Mesenchymal stem cell (in vitro differentiated cells and primary cell): Measurements from ENCODE around the gene CDK1.
A peak's percentile ranks its signal among the peaks of the same experiment; 100 is the strongest.

Source experiments
- DNase-seq: peaks from one replicate; pipeline ENCODE4 v3.0.0-alpha.2; 2013
- H2AFZ ChIP-seq: one replicate; pipeline ENCODE4 v1.6.1; 2013; ENCODE audit warnings: low read depth, mild to moderate bottlenecking, control low read depth, inconsistent platforms, low read length, moderate library complexity
- H2AK5ac ChIP-seq: 2 replicates; pipeline ENCODE4 v1.6.1; 2013; ENCODE audit warnings: low read length, moderate library complexity, mild to moderate bottlenecking, inconsistent platforms; ENCODE audit not compliant: severe bottlenecking
- H2BK120ac ChIP-seq: one replicate; pipeline ENCODE4 v1.6.1; 2013; ENCODE audit warnings: low read depth, mild to moderate bottlenecking, inconsistent platforms, low read length, moderate library complexity
- H2BK12ac ChIP-seq, 2 experiments: one replicate each; pipeline ENCODE4 v1.6.1; 2013; ENCODE audit warnings: inconsistent platforms in 2 of 2, low read length in 2 of 2, mild to moderate bottlenecking in 2 of 2, moderate library complexity in 2 of 2, control low read depth in 1 of 2
- H2BK15ac ChIP-seq: one replicate; pipeline ENCODE4 v1.6.1; 2013; ENCODE audit warnings: mild to moderate bottlenecking, low read depth, inconsistent platforms; ENCODE audit not compliant: poor library complexity, severe bottlenecking
- H2BK5ac ChIP-seq: 2 replicates; pipeline ENCODE4 v1.6.1; 2013; ENCODE audit warnings: low read depth, mild to moderate bottlenecking, low read length, control low read depth, inconsistent platforms; ENCODE audit not compliant: poor library complexity, severe bottlenecking
- H3K14ac ChIP-seq, 2 experiments: one replicate each; pipeline ENCODE4 v1.6.1; 2013; ENCODE audit warnings: inconsistent platforms in 2 of 2, low read length in 2 of 2, control low read depth in 1 of 2, mild to moderate bottlenecking in 1 of 2, moderate library complexity in 1 of 2
- H3K18ac ChIP-seq, 2 experiments: one replicate each; pipeline ENCODE4 v1.6.1; 2013; ENCODE audit warnings: inconsistent platforms in 2 of 2, low read length in 2 of 2, control low read depth in 1 of 2, low read depth in 1 of 2, mild to moderate bottlenecking in 1 of 2
- H3K23ac ChIP-seq, 2 experiments: one replicate each; pipeline ENCODE4 v1.6.1; 2013; ENCODE audit warnings: inconsistent platforms in 2 of 2, low read length in 2 of 2, mild to moderate bottlenecking in 2 of 2, moderate library complexity in 2 of 2, control low read depth in 1 of 2
- H3K27ac ChIP-seq: 2 replicates; pipeline ENCODE4 v1.5.1; 2013; ENCODE audit warnings: mild to moderate bottlenecking, moderate library complexity, low read length, control low read depth, inconsistent platforms; ENCODE audit not compliant: poor library complexity, severe bottlenecking
- H3K27me3 ChIP-seq, 2 experiments: 2 replicates each; pipeline versions ENCODE4 v1.6.1 to v1.7.0; 2013; ENCODE audit warnings: low read length in 2 of 2, mild to moderate bottlenecking in 2 of 2, moderate library complexity in 2 of 2, control low read depth in 1 of 2, inconsistent platforms in 1 of 2; ENCODE audit not compliant: control insufficient read depth in 1 of 2, insufficient read depth in 1 of 2
- H3K36me3 ChIP-seq, 2 experiments: 2 replicates each; pipeline versions ENCODE4 v1.6.1 to v1.7.0; 2013; ENCODE audit warnings: low read length in 2 of 2, control low read depth in 1 of 2, inconsistent platforms in 1 of 2, low read depth in 1 of 2, mild to moderate bottlenecking in 1 of 2; ENCODE audit not compliant: insufficient read depth in 2 of 2, control insufficient read depth in 1 of 2
- H3K4ac ChIP-seq, 2 experiments: one replicate each; pipeline ENCODE4 v1.6.1; 2013; ENCODE audit warnings: inconsistent platforms in 2 of 2, low read length in 2 of 2, mild to moderate bottlenecking in 2 of 2, moderate library complexity in 2 of 2, control low read depth in 1 of 2, low read depth in 1 of 2
- H3K4me1 ChIP-seq: 2 replicates; pipeline ENCODE4 v1.6.1; 2013; ENCODE audit warnings: low read depth, low read length, control low read depth; ENCODE audit not compliant: control insufficient read depth, insufficient read depth
- H3K4me2 ChIP-seq: 2 replicates; pipeline ENCODE4 v1.6.1; 2013; ENCODE audit warnings: low read length, mild to moderate bottlenecking, inconsistent platforms; ENCODE audit not compliant: poor library complexity, severe bottlenecking
- H3K4me3 ChIP-seq, 2 experiments: 2 replicates each; pipeline versions ENCODE4 v1.5.1 to v1.7.0; 2013; ENCODE audit warnings: low read length in 2 of 2, mild to moderate bottlenecking in 2 of 2, control low read depth in 1 of 2, low read depth in 1 of 2; ENCODE audit not compliant: insufficient read depth in 1 of 2
- H3K79me1 ChIP-seq: replicated peaks from 2 replicates; pipeline ENCODE4 v1.6.1; 2013; ENCODE audit warnings: mild to moderate bottlenecking, control low read depth, low read length, inconsistent platforms; ENCODE audit not compliant: poor library complexity, severe bottlenecking
- H3K9ac ChIP-seq: 2 replicates; pipeline ENCODE4 v1.7.0; 2013; ENCODE audit warnings: mild to moderate bottlenecking, low read length, moderate library complexity
- H3K9me3 ChIP-seq: 2 replicates; pipeline ENCODE4 v1.7.0; 2013; ENCODE audit warnings: mild to moderate bottlenecking, low read length; ENCODE audit not compliant: control insufficient read depth
- H4K8ac ChIP-seq: one replicate; pipeline ENCODE4 v1.6.1; 2013; ENCODE audit warnings: inconsistent platforms, mild to moderate bottlenecking, low read length, moderate library complexity
- H4K91ac ChIP-seq: one replicate; pipeline ENCODE4 v1.6.1; 2013; ENCODE audit warnings: mild to moderate bottlenecking, low read length, inconsistent platforms
- WGBS: methylation state at CpG from one replicate; pipeline ENCODE4 v1.1.7; 2013; ENCODE audit warnings: mixed read lengths; 5-methylcytosine and 5-hydroxymethylcytosine counted together

The CDK1 gene

DNA sequence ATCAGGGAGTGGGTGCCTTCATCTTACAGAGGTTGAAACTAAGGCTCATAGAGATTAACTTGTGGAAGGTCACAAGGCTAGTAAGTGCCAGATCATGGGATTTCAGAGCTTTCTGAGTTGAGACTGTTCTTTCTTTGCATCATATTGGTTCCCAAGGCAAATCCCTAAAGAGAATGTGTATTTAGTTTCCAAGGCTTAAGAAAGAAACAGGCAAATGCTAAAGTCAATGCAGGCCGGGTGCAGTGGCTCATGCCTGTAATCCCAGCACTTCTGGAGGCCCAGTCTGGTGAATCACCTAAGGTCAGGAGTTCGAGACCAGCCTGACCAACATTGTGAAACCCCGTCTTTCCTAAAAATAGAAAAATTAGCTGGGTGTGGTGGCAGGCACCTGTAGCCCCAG lies 19.8 kb downstream of the CDK1 start:
- Histone ChIP-seq H3K4me3 (no peak overlapping the region), H3K79me1 (peaks cover 4% of the 10 kb centered on the region), H2BK15ac (no peak overlapping the region), H2AK5ac (no peak overlapping the region), H2AFZ (no peak overlapping the region), H3K14ac (no peak overlapping the region), H3K9ac (no peak overlapping the region), H2BK12ac (no peak overlapping the region), H3K18ac (no peak overlapping the region), H2BK120ac (no peak overlapping the region), H2BK5ac (no peak overlapping the region), H4K91ac (no peak overlapping the region), H3K4me1 (no peaks in the 10 kb centered on the region), H3K4ac (no peak overlapping the region), H3K36me3 (no peaks in the 10 kb centered on the region), H3K4me2 (no peak overlapping the region), H3K27me3 (no peaks in the 10 kb centered on the region), H3K23ac (no peak overlapping the region), H4K8ac (no peak overlapping the region), H3K9me3 (no peaks in the 10 kb centered on the region), H3K27ac (no peak overlapping the region)
- 90% methylated on average over 3 of the region's 3 CpGs for WGBS
- DNase-seq: peak; percentile 75

DNA sequence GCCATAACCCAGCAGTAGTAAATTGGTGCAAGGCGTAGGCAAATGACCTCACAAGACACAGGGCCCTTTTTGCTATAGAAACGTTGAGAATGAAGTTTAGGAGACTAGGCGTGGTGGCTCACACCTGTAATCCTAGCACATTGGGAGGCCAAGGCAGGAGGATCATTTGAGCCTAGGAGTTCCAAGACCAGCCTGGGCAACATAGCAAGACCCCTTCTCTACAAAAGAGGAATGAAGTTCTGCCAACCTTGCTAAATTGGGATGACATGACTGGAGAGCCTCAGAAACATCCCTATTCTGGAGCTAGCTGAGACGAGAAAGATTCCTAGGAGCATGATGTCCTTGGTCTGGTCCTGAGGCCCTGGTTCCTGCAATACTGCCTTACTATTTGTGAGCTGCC lies 20.6 kb downstream of the CDK1 start:
- H3K23ac ChIP-seq: no peak overlapping the region
- H2BK15ac ChIP-seq: no peak overlapping the region
- WGBS: 72% methylated on average over 4 of the region's 4 CpGs

DNA sequence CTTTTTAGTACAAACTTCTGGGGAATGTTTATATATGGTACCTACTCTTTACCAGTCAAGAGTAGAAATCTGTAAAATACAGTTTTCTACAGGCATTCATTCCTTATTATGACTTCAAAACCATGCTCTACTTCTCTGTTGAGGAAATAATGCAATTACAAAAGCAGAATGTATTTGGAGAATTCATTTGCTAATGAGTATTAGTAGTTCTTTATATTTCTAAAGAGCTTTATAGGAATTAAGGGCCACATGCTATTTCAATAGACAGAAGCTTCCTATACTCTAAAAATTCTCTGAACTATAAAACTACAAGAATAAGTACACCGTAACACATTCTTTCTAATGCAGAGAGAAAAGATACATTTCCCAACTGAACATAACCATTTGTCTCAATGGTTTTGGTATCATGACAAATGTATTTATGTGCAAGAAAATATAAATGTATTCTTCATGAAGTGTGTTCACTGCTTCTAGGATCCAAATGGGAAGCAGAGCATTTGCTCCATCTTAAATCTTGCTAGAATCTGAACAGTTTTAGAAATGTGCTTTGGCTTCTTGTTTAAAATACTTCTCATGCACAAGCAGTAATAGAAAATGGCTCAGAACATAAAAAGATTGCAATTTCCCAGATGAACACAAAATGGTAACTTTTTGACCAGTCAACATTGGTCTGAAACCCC lies 21.8 kb downstream of the CDK1 start:
- Histone ChIP-seq H4K91ac (no peak overlapping the region), H2AFZ (no peak overlapping the region), H3K9me3 (no peaks in the 10 kb centered on the region), H3K27ac (no peak overlapping the region), H3K79me1 (peaks cover 2% of the 10 kb centered on the region), H3K4me3 (no peak overlapping the region), H3K4me1 (no peaks in the 10 kb centered on the region), H4K8ac (no peak overlapping the region), H2BK5ac (no peak overlapping the region), H3K23ac (no peak overlapping the region), H3K9ac (no peak overlapping the region), H2BK120ac (no peak overlapping the region), H3K4ac (no peak overlapping the region), H2BK12ac (no peak overlapping the region), H2AK5ac (no peak overlapping the region), H3K36me3 (no peaks in the 10 kb centered on the region), H2BK15ac (no peak overlapping the region), H3K18ac (no peak overlapping the region), H3K4me2 (no peak overlapping the region), H3K27me3 (no peaks in the 10 kb centered on the region), H3K14ac (no peak overlapping the region)
- no peak for DNase-seq
- no CpG with 5 or more reads among the region's 1 CpG for WGBS

More for the DNA sequence above, 20.6 kb downstream of the CDK1 start:
- H2AFZ ChIP-seq: no peak overlapping the region
- no peak overlapping the region for H3K4me2 ChIP-seq
- no peaks in the 10 kb centered on the region for H3K9me3 ChIP-seq
- H3K27me3 ChIP-seq: no peaks in the 10 kb centered on the region
- H3K27ac ChIP-seq: no peak overlapping the region
- H2BK12ac ChIP-seq: peak overlapping the region in 1 of 2 experiments; percentile 67
- peak overlapping the region in 1 of 2 experiments; percentile 75 for H3K18ac ChIP-seq
- H2AK5ac ChIP-seq: no peak overlapping the region
- no peaks in the 10 kb centered on the region for H3K4me1 ChIP-seq
- H3K36me3 ChIP-seq: no peaks in the 10 kb centered on the region
- H3K9ac ChIP-seq: no peak overlapping the region
- peaks cover 4% of the 10 kb centered on the region for H3K79me1 ChIP-seq
- H2BK5ac ChIP-seq: no peak overlapping the region
- H3K4ac ChIP-seq: no peak overlapping the region
- H4K91ac ChIP-seq: peak overlapping the region; percentile 27
- peak overlapping the region; percentile 61 for H2BK120ac ChIP-seq
- no peak overlapping the region for H3K4me3 ChIP-seq
- no peak for DNase-seq
- H3K14ac ChIP-seq: no peak overlapping the region
- H4K8ac ChIP-seq: no peak overlapping the region

DNA sequence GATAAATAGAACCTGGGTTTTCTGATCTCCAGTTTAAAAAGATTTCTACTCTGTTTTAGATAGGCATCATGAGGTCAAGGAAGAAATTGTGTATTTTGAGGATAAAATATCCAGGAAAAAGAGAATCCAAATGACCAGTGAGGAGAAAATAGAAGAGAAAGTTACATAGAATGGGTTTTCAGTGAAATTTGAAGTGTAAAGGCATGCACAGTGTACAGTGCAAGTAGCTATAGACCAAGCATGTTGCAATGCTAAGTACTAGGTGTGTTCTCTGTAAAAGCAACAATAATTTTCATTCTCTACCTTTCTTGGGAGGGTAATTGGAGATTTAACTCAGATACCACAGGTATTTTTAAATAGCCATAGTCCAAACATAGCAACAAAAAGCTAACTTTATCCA lies 22.6 kb downstream of the CDK1 start:
- H3K9me3 ChIP-seq: no peaks in the 10 kb centered on the region
- H2BK12ac ChIP-seq: no peak overlapping the region
- H3K79me1 ChIP-seq: peaks cover 1% of the 10 kb centered on the region

More for the DNA sequence above, 22.6 kb downstream of the CDK1 start:
- no peak overlapping the region for H3K9ac ChIP-seq
- no peak for DNase-seq
- no peak overlapping the region for H2AK5ac ChIP-seq
- H4K91ac ChIP-seq: no peak overlapping the region
- no peak overlapping the region for H3K23ac ChIP-seq
- H2BK15ac ChIP-seq: no peak overlapping the region
- H3K14ac ChIP-seq: no peak overlapping the region
- no peaks in the 10 kb centered on the region for H3K4me1 ChIP-seq
- H3K36me3 ChIP-seq: no peaks in the 10 kb centered on the region
- no peak overlapping the region for H2BK120ac ChIP-seq
- no peak overlapping the region for H3K18ac ChIP-seq
- H4K8ac ChIP-seq: no peak overlapping the region
- no peak overlapping the region for H3K4me2 ChIP-seq
- no peak overlapping the region for H3K4me3 ChIP-seq
- no peak overlapping the region for H2AFZ ChIP-seq
- no peak overlapping the region for H2BK5ac ChIP-seq
- no peaks in the 10 kb centered on the region for H3K27me3 ChIP-seq
- no peak overlapping the region for H3K27ac ChIP-seq
- H3K4ac ChIP-seq: no peak overlapping the region
